ENCODE results near the gene MRPL48. TPM values are rescaled to one million over a fixed set of nuclear protein-coding genes. Genes with fewer than 3 reads are reported as not detected.

Gene MRPL48
- total and polyA plus RNA-seq, 12 donors = 13.6 to 75.3 (median 32.0) TPM

- DNase-seq = no peak
- Histone ChIP-seq H3K27me3 (no peaks in the 10 kb centered on the region), H3K36me3 (replicated peaks in 1 of 2) (peaks cover 0 to 36% of the 10 kb centered on the region in 2 donors), H3K9me3 (replicated peaks in 1 of 3) (no peaks in the 10 kb centered on the region), H3K4me3 (no peak overlapping the region), H3K27ac (no peak overlapping the region), H3K4me1 (replicated peaks in 1 of 2) (peaks cover 0 to 12% of the 10 kb centered on the region in 2 donors)
- TF ChIP-seq CTCF (IDR thresholded peaks at IDR 0.05) = no peak
- TF ChIP-seq POLR2A (IDR thresholded peaks at IDR 0.05) = no peak
- intact Hi-C loops (cut with DNase I) = no loop called here
- WGBS, 4 donors = 94 to 98% (median 98%) methylated on average over 2 of the region's 2 CpGs
Observed at GRCh38 chr11:73912026-73912425, 124.4 kb downstream of the MRPL48 start.

- H3K4me1 ChIP-seq (replicated peaks in 1 of 2) = peaks cover 0 to 13% of the 10 kb centered on the region in 2 donors
- no peak for DNase-seq
- peaks cover 0 to 38% of the 10 kb centered on the region in 2 donors for H3K36me3 ChIP-seq (replicated peaks in 1 of 2)
- H3K27ac ChIP-seq = no peak overlapping the region
- intact Hi-C loops (cut with DNase I) = no loop called here
- H3K9me3 ChIP-seq (replicated peaks in 1 of 3) = no peaks in the 10 kb centered on the region
- TF ChIP-seq POLR2A (IDR thresholded peaks at IDR 0.05) (no peak), CTCF (IDR thresholded peaks at IDR 0.05) (no peak)
- H3K4me3 ChIP-seq = no peak overlapping the region
- no peaks in the 10 kb centered on the region for H3K27me3 ChIP-seq
Observed at GRCh38 chr11:73913472-73913871, 125.8 kb downstream of the MRPL48 start.

DNA sequence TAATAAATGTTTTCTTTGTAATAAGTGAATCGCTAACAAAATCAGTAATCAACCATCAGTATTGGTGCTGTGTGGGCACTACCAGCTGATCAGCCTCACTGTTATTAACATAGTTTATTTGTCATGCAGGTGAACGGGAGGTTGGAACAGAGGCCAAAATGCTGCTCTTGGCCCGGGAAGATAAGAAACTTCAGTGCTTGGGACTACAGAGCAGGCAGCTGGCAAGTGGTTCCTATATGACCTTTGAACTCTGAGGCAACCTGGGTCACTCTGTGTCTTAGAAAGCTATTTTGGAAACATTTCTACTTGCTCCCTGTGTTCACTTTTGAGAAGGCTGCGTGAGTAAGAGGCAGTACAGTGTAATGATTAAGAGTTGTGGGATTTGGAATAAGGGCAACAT lies 126.6 kb downstream of the MRPL48 start:
- H3K36me3 ChIP-seq (replicated peaks in 1 of 2) = peaks cover 0 to 44% of the 10 kb centered on the region in 2 donors
- H3K4me1 ChIP-seq (replicated peaks in 1 of 2) = peaks cover 0 to 13% of the 10 kb centered on the region in 2 donors
- TF ChIP-seq POLR2A (IDR thresholded peaks at IDR 0.05) (no peak), CTCF (IDR thresholded peaks at IDR 0.05) (no peak)
- H3K27me3 ChIP-seq = no peaks in the 10 kb centered on the region
- WGBS, 4 donors = 78 to 86% (median 85%) methylated on average over 4 of the region's 4 CpGs
- intact Hi-C loops (cut with DNase I) = no loop called here
- H3K27ac ChIP-seq = no peak overlapping the region
- no peak overlapping the region for H3K4me3 ChIP-seq
- no peak for DNase-seq
- no peaks in the 10 kb centered on the region for H3K9me3 ChIP-seq (replicated peaks in 1 of 3)

Other genes with a start within 250 kb of the MRPL48 start
- 10 to 100 TPM; 22.4 to 41.8 (median 35.7) TPM for gene FAM168A, start 189.8 kb upstream of the MRPL48 start, total RNA-seq
- 10 to 100 TPM in 2 of 3 donors, 1 to 10 TPM in 1; 7.7 to 23.5 (median 14.2) TPM for gene FAM168A, start 189.8 kb upstream of the MRPL48 start, polyA plus RNA-seq
- 1 to 10 TPM; 1.3 to 8.1 (median 2.1) TPM for gene PLEKHB1, start 141.3 kb upstream of the MRPL48 start, total RNA-seq
- gene PLEKHB1, start 141.3 kb upstream of the MRPL48 start, polyA plus RNA-seq = 10 to 100 TPM in 1 of 3 donors, 1 to 10 TPM in 2; 3.0 to 11.2 (median 3.5) TPM
- gene RAB6A, start 26.8 kb upstream of the MRPL48 start, total RNA-seq = 100 to 1,000 TPM in 8 of 9 donors, 10 to 100 TPM in 1; 93.6 to 283 (median 141) TPM
- gene RAB6A, start 26.8 kb upstream of the MRPL48 start, polyA plus RNA-seq = 100 to 1,000 TPM in 1 of 3 donors, 10 to 100 TPM in 2; 27.8 to 277 (median 40.5) TPM
- 100 to 1,000 TPM; 103 to 195 (median 135) TPM for gene COA4, start 89.0 kb downstream of the MRPL48 start, total RNA-seq
- gene COA4, start 89.0 kb downstream of the MRPL48 start, polyA plus RNA-seq = 100 to 1,000 TPM in 2 of 3 donors, 10 to 100 TPM in 1; 82.3 to 251 (median 114) TPM
- 10 to 100 TPM; 14.2 to 38.2 (median 29.1) TPM for gene PAAF1, start 89.1 kb downstream of the MRPL48 start, total RNA-seq
- gene PAAF1, start 89.1 kb downstream of the MRPL48 start, polyA plus RNA-seq = 10 to 100 TPM; 24.8 to 55.9 (median 25.1) TPM
- under 1 TPM in 5 of 9 donors, not detected in 4; 0.14 to 0.65 (median 0.57) TPM for gene DNAJB13, start 163.2 kb downstream of the MRPL48 start, total RNA-seq
- under 1 TPM; 0.16 to 0.34 (median 0.27) TPM for gene DNAJB13, start 163.2 kb downstream of the MRPL48 start, polyA plus RNA-seq
- gene UCP2, start 195.0 kb downstream of the MRPL48 start, total RNA-seq = 100 to 1,000 TPM in 1 of 9 donors, 10 to 100 TPM in 8; 12.4 to 117 (median 37.6) TPM
- 10 to 100 TPM; 26.0 to 91.3 (median 44.2) TPM for gene UCP2, start 195.0 kb downstream of the MRPL48 start, polyA plus RNA-seq
- 1 to 10 TPM in 5 of 9 donors, under 1 TPM in 4; 0.36 to 4.0 (median 1.3) TPM for gene UCP3, start 221.2 kb downstream of the MRPL48 start, total RNA-seq
- gene UCP3, start 221.2 kb downstream of the MRPL48 start, polyA plus RNA-seq = 1 to 10 TPM in 2 of 3 donors, under 1 TPM in 1; 0.53 to 6.3 (median 4.7) TPM